ENCODE data around the gene CYB5A. TPM values are rescaled to one million over a fixed set of nuclear protein-coding genes. Genes with fewer than 3 reads are reported as not detected.

CYB5A gene
- total RNA-seq, 4 donors from 2014 or later = 21.4 to 29.4 (median 23.4) TPM

GRCh38 chr18:74256190-74256589, 35.6 kb downstream of the CYB5A start:
- TF ChIP-seq POLR2A (IDR thresholded peaks at IDR 0.05) = no peak
- no peak for TF ChIP-seq CTCF (IDR thresholded peaks at IDR 0.05 in 4 of 5, conservative IDR thresholded peaks at IDR 0.05 in 1 of 5)
- H3K4me3 ChIP-seq = no peak overlapping the region
- intact Hi-C loops (cut with DNase I; ENCODE audit: low total_unique reads) = no loop called here
- in situ Hi-C loops (cut with MboI; ENCODE audit: low sequenced_read_pairs in 4 of 4) = no loop called here
- H3K36me3 ChIP-seq = peaks cover 0 to 8% of the 10 kb centered on the region in 2 donors
- peaks cover 0 to 3% of the 10 kb centered on the region in 2 donors for H3K4me1 ChIP-seq
- no peaks in the 10 kb centered on the region for H3K9me3 ChIP-seq
- DNase-seq (no peak), ATAC-seq (no peak)
- H3K27me3 ChIP-seq = no peaks in the 10 kb centered on the region
- H3K27ac ChIP-seq = no peak overlapping the region

GRCh38 chr18:74255131-74255616, 36.6 kb downstream of the CYB5A start:
- no peak for ATAC-seq
- H3K4me1 ChIP-seq = peaks cover 0 to 3% of the 10 kb centered on the region in 2 donors
- in situ Hi-C loops (cut with MboI; ENCODE audit: low sequenced_read_pairs in 4 of 4) = no loop called here
- no peaks in the 10 kb centered on the region for H3K27me3 ChIP-seq
- intact Hi-C loops (cut with DNase I; ENCODE audit: low total_unique reads) = no loop called here
- no peaks in the 10 kb centered on the region for H3K9me3 ChIP-seq
- H3K36me3 ChIP-seq = peaks cover 0 to 8% of the 10 kb centered on the region in 2 donors
- DNase-seq = no peak
- no peak for TF ChIP-seq POLR2A (IDR thresholded peaks at IDR 0.05)
- no peak for TF ChIP-seq CTCF (IDR thresholded peaks at IDR 0.05 in 4 of 5, conservative IDR thresholded peaks at IDR 0.05 in 1 of 5)
- H3K27ac ChIP-seq = no peak overlapping the region
- no peak overlapping the region for H3K4me3 ChIP-seq

DNA sequence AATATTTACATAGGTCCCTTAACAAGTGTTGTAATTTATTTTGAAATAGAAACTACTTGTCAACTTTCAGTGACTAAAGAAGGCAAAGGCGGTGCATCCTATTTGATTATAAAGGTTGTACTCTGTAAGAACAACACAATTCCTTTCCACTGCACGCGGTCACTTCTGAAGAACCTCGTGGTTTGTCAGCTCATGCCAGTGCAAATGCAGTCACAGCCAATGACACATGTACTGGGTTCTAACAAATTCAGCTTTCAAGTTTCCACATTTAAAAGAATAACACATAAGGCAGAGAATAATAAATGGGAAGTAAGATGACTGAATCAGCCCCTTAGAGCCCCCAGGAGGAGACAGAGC, 39.7 kb downstream of the CYB5A start:
- intact Hi-C loops (cut with DNase I; ENCODE audit: low total_unique reads) = no loop called here
- Histone ChIP-seq H3K9me3 (no peaks in the 10 kb centered on the region), H3K4me1 (peaks cover 0 to 3% of the 10 kb centered on the region in 2 donors), H3K27ac (no peak overlapping the region), H3K27me3 (no peaks in the 10 kb centered on the region), H3K4me3 (no peak overlapping the region), H3K36me3 (peaks cover 0 to 8% of the 10 kb centered on the region in 2 donors)
- DNase-seq = no peak
- in situ Hi-C loops (cut with MboI; ENCODE audit: low sequenced_read_pairs in 4 of 4) = no loop called here
- TF ChIP-seq CTCF (IDR thresholded peaks at IDR 0.05 in 4 of 5, conservative IDR thresholded peaks at IDR 0.05 in 1 of 5) = no peak
- TF ChIP-seq POLR2A (IDR thresholded peaks at IDR 0.05) = no peak
- ATAC-seq = no peak

GRCh38 chr18:74251297-74252038, 40.3 kb downstream of the CYB5A start:
- Histone ChIP-seq H3K4me1 (peaks cover 0 to 3% of the 10 kb centered on the region in 2 donors), H3K27me3 (no peaks in the 10 kb centered on the region), H3K4me3 (no peak overlapping the region), H3K9me3 (no peaks in the 10 kb centered on the region), H3K36me3 (peaks cover 0 to 8% of the 10 kb centered on the region in 2 donors), H3K27ac (peak overlapping the region in 1 of 4 donors; percentile 4)
- in situ Hi-C loops (cut with MboI; ENCODE audit: low sequenced_read_pairs in 4 of 4) (no loop called here), intact Hi-C loops (cut with DNase I; ENCODE audit: low total_unique reads) (no loop called here)
- TF ChIP-seq POLR2A (IDR thresholded peaks at IDR 0.05) (no peak), CTCF (IDR thresholded peaks at IDR 0.05 in 4 of 5, conservative IDR thresholded peaks at IDR 0.05 in 1 of 5) (no peak)
- ATAC-seq (peak; percentile 39 to 50), DNase-seq (no peak)

All from gastrocnemius medialis (tissue), 4 donors.